ENCODE measurements around the gene IRF4. TPM values are rescaled to one million over a fixed set of nuclear protein-coding genes. Genes with fewer than 3 reads are reported as not detected.

IRF4 gene
- polyA plus RNA-seq, 1 of the 3 experiments (the other 2 are of a cell fraction) = not detected

DNA sequence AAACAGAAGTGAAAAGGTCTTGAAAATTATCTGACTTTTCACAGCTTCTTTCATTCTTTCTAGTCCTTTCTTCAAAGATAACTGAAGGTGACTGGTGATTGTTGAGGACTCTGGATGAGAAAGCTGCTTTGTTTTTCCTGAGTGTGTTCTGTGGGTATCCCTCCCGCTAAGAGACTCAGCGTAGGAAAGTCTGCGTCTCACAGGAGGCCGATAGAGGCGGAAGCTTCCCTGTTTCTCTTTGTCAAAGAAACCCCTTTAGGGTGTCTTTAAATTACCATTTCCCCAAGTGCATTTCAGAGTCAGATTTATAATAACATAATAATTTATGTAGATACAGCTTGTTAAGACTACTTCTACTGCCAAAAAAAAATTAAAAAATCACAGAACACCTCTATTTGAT lies 31.2 kb upstream of the IRF4 start:
- peaks cover 76% of the 10 kb centered on the region for H3K27me3 ChIP-seq (ENCODE audit: insufficient read depth)
- H3K4me1 ChIP-seq (ENCODE audit: control insufficient read depth in 1 of 2, insufficient read depth in 2 of 2, low read depth in 1 of 2, low read length in 1 of 2) = no peaks in the 10 kb centered on the region
- H3K9me3 ChIP-seq = no peaks in the 10 kb centered on the region
- WGBS (ENCODE audit: low lambda C conversion rate) = 24% methylated on average over 5 of the region's 5 CpGs
- TF ChIP-seq SIN3A (IDR thresholded peaks at IDR 0.05; ENCODE audit: borderline replicate concordance, low read depth, low read length) (no peak), GABPA (IDR thresholded peaks at IDR 0.05; ENCODE audit: low read depth) (no peak), RXRA (IDR thresholded peaks at IDR 0.05; ENCODE audit: borderline replicate concordance, low read depth) (no peak), FOXJ3 (CRISPR knock-in tag; IDR thresholded peaks at IDR 0.05) (no peak), TCF12 (IDR thresholded peaks at IDR 0.05) (no peak), NRF1 (IDR thresholded peaks at IDR 0.05; ENCODE audit: low read depth, low read length) (no peak), CHD2 (IDR thresholded peaks at IDR 0.05; ENCODE audit: low read length, partially characterized antibody) (no peak), RCOR1 (IDR thresholded peaks at IDR 0.05; ENCODE audit: low read length) (no peak), RFX5 (IDR thresholded peaks at IDR 0.05; ENCODE audit: low read length) (no peak), MEF2A (IDR thresholded peaks at IDR 0.05; ENCODE audit: borderline replicate concordance, low read depth) (no peak), TAF1 (IDR thresholded peaks at IDR 0.05; ENCODE audit: borderline replicate concordance, low read depth, low read length) (no peak), YY1 (IDR thresholded peaks at IDR 0.05; ENCODE audit: low read depth) (no peak), JUND (IDR thresholded peaks at IDR 0.05) (no peak), FOXM1 (IDR thresholded peaks at IDR 0.05; ENCODE audit: low read depth) (no peak), MXI1 (IDR thresholded peaks at IDR 0.05; ENCODE audit: low read depth, low read length) (no peak)
- TF ChIP-seq, protein P1, sequence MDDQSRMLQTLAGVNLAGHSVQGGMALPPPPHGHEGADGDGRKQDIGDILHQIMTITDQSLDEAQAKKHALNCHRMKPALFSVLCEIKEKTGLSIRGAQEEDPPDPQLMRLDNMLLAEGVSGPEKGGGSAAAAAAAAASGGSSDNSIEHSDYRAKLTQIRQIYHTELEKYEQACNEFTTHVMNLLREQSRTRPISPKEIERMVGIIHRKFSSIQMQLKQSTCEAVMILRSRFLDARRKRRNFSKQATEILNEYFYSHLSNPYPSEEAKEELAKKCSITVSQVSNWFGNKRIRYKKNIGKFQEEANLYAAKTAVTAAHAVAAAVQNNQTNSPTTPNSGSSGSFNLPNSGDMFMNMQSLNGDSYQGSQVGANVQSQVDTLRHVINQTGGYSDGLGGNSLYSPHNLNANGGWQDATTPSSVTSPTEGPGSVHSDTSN (IDR thresholded peaks at IDR 0.05) = no peak
- TF ChIP-seq, protein P2, sequence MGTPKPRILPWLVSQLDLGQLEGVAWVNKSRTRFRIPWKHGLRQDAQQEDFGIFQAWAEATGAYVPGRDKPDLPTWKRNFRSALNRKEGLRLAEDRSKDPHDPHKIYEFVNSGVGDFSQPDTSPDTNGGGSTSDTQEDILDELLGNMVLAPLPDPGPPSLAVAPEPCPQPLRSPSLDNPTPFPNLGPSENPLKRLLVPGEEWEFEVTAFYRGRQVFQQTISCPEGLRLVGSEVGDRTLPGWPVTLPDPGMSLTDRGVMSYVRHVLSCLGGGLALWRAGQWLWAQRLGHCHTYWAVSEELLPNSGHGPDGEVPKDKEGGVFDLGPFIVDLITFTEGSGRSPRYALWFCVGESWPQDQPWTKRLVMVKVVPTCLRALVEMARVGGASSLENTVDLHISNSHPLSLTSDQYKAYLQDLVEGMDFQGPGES (IDR thresholded peaks at IDR 0.05; ENCODE audit: low read depth, low read length) = no peak
- no peak overlapping the region for H3K27ac ChIP-seq (ENCODE audit: low read depth in 2 of 2, low read length in 1 of 2)
- DNase-seq = no peak
- CTCF ChIA-PET = interaction anchor here (1.0 to 3.6 kb wide), 2 partner anchors 9 to 33 kb away, joined by 4 to 20 read pairs; no protein-coding TSS in a partner anchor
- no peaks in the 10 kb centered on the region for H4K20me1 ChIP-seq (ENCODE audit: insufficient read depth)
- no peaks in the 10 kb centered on the region for H3K9me2 ChIP-seq
- no peak overlapping the region for H3K9ac ChIP-seq
- H3K4me3 ChIP-seq (ENCODE audit: low read depth in 2 of 2, low read length in 1 of 2) = no peak overlapping the region
- H3F3A ChIP-seq (replicated peaks; ENCODE audit: insufficient read depth) = no peaks in the 10 kb centered on the region
- no peaks in the 10 kb centered on the region for H3K36me3 ChIP-seq (replicated peaks in 1 of 2; ENCODE audit: control insufficient read depth in 1 of 2, insufficient read depth in 2 of 2, low read length in 1 of 2)
- H3K4me2 ChIP-seq = no peak overlapping the region
- POLR2A ChIA-PET = no interaction called here
- H2AFZ ChIP-seq (ENCODE audit: low read depth) = no peak overlapping the region
- no peaks in the 10 kb centered on the region for H3K79me2 ChIP-seq (ENCODE audit: insufficient read depth)

DNA sequence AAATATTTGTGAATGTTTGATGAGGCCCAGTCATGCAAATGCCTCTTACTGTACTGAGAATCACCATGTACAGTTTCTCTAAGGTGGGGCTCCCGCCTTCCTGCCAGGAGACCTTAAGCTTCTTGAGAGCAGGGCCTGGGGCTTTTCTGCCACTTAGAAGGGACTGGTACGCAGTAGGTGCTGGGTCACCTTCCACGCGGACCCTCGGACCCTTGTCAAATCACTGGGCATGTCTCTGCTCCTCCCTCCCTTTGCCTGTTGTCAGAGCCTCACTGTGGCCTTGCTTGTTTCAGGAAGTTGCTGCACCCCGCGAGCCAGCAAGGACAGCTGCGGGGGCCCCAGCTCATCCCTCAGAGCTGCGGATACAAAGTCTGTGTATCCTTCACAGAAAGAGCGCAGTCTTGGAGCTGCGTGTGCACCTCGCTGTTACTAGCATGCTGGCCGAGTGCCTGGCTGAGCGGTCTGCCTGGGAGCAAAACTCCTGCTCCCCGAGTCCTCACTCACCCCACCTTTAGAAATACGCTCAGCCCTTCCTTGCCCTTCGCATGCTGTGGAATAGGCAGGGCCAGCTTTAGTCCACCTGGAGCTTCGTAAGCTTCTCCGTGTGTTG lies 30.7 kb upstream of the IRF4 start:
- TF ChIP-seq TEAD4 (IDR thresholded peaks at IDR 0.05; ENCODE audit: borderline replicate concordance, insufficient read depth) (no peak), EP300 (IDR thresholded peaks at IDR 0.05; ENCODE audit: borderline replicate concordance in 1 of 2, low read depth in 1 of 2, low read length in 1 of 2) (no peak)
- TF ChIP-seq, protein P3, sequence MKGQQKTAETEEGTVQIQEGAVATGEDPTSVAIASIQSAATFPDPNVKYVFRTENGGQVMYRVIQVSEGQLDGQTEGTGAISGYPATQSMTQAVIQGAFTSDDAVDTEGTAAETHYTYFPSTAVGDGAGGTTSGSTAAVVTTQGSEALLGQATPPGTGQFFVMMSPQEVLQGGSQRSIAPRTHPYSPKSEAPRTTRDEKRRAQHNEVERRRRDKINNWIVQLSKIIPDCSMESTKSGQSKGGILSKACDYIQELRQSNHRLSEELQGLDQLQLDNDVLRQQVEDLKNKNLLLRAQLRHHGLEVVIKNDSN (IDR thresholded peaks at IDR 0.05; ENCODE audit: borderline replicate concordance, low read depth) = no peak
- 38% methylated on average over 19 of the region's 19 CpGs for WGBS (ENCODE audit: low lambda C conversion rate)
- H4K20me1 ChIP-seq (ENCODE audit: insufficient read depth) = no peaks in the 10 kb centered on the region
- H3K4me3 ChIP-seq (ENCODE audit: low read depth in 2 of 2, low read length in 1 of 2) = no peak overlapping the region
- no peak overlapping the region for H3K9ac ChIP-seq
- no peaks in the 10 kb centered on the region for H3F3A ChIP-seq (replicated peaks; ENCODE audit: insufficient read depth)
- H3K27ac ChIP-seq (ENCODE audit: low read depth in 2 of 2, low read length in 1 of 2) = no peak overlapping the region
- H3K36me3 ChIP-seq (replicated peaks in 1 of 2; ENCODE audit: control insufficient read depth in 1 of 2, insufficient read depth in 2 of 2, low read length in 1 of 2) = no peaks in the 10 kb centered on the region
- no peak for DNase-seq
- H3K9me2 ChIP-seq = no peaks in the 10 kb centered on the region
- H3K9me3 ChIP-seq = no peaks in the 10 kb centered on the region
- no peak overlapping the region for H3K4me2 ChIP-seq
- ChIA-PET POLR2A (no interaction called here), CTCF (interaction anchor here (1.0 to 3.6 kb wide), 2 partner anchors 10 to 33 kb away, joined by 4 to 20 read pairs; no protein-coding TSS in a partner anchor)
- no peak overlapping the region for H2AFZ ChIP-seq (ENCODE audit: low read depth)
- no peaks in the 10 kb centered on the region for H3K79me2 ChIP-seq (ENCODE audit: insufficient read depth)
- H3K27me3 ChIP-seq (ENCODE audit: insufficient read depth) = peaks cover 77% of the 10 kb centered on the region
- H3K4me1 ChIP-seq (ENCODE audit: control insufficient read depth in 1 of 2, insufficient read depth in 2 of 2, low read depth in 1 of 2, low read length in 1 of 2) = no peaks in the 10 kb centered on the region

Measured in SK-N-SH (cell line).